Peyer's patch (tissue), 4 donors: ENCODE results near the gene SCUBE1. TPM values are rescaled to one million over a fixed set of nuclear protein-coding genes. Genes with fewer than 3 reads are reported as not detected.

Experiments used
- DNase-seq, 3 donors: peaks; one replicate each; pipeline ENCODE4 v3.0.0-alpha.2; 2017 to 2019
- H3K27ac ChIP-seq, 4 donors: fragments of 200-600 bp; sonication (generic); one replicate each; pipeline ENCODE4 v1.5.1; 2016 to 2019
- H3K27me3 ChIP-seq, 2 donors: fragments of 200-600 bp; sonication (generic); one replicate each; pipeline ENCODE4 v1.5.1; 2019
- H3K36me3 ChIP-seq, 3 donors: fragments of 200-600 bp; sonication (generic); one replicate each; pipeline ENCODE4 v1.5.1; 2016 to 2019
- H3K4me1 ChIP-seq, 4 donors: fragments of 200-600 bp; sonication (generic); one replicate each; pipeline ENCODE4 v1.5.1; 2016 to 2019
- H3K4me3 ChIP-seq, 4 donors: fragments of 200-600 bp; sonication (generic); 1 replicate in 3 of 4; 2 replicates in 1 of 4; pipeline ENCODE4 v1.5.1; 2016 to 2019; ENCODE audit warnings: mild to moderate bottlenecking in 1 of 4
- H3K9me3 ChIP-seq, 4 donors: fragments of 200-600 bp; sonication (generic); one replicate each; pipeline ENCODE4 v1.5.1; 2016 to 2019; ENCODE audit warnings: mild to moderate bottlenecking in 1 of 4
- POLR2A ChIP-seq, 2 donors: fragments of 450-650 bp; IDR thresholded peaks; one replicate each; pipeline ENCODE4 v1.5.1; 2017; ENCODE audit warnings: antibody characterized with exemption in 2 of 2, mild to moderate bottlenecking in 2 of 2, moderate library complexity in 2 of 2
- total RNA-seq, 4 donors: library from RNA; depleted of rRNA; stranded (reverse); fragments of >200 nt; gene quantifications; one replicate each; pipeline ENCODE4 v1.1.0, GENCODE V29; 2016
- TF ChIP-seq, protein P1 (sequence below), 6 experiments: fragments of 450-650 bp in 4 of 6; fragments of 200-600 bp in 2 of 6; sonication (generic) in 1 of 6; IDR thresholded peaks; one replicate each; pipeline ENCODE4 v1.5.1; 2017 to 2019; ENCODE audit warnings: antibody characterized with exemption in 6 of 6, mild to moderate bottlenecking in 3 of 6, moderate library complexity in 1 of 6

Gene SCUBE1
- total RNA-seq, 4 donors from 2014 or later = 1.6 to 47.9 (median 7.9) TPM

DNA sequence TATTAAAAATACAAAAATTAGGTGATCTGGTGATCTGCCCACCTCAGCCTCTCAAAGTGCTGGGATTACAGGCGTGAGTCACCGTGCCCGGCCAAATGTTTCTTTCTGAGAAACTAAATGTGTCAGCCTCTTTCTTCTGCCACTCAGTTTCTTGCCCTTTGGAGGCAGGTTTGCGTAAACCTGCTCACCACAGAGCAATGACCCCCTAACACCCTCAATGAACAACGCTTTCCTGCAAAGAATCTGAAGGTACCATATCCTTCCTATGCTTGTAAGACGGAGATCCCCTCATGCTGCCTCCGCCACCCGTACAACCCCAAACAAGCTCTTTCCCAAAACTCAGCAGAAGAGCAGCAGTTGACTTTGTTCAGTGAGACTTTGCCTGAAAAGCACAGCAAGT is 117.6 kb downstream of the SCUBE1 start:
- TF ChIP-seq, protein P1, sequence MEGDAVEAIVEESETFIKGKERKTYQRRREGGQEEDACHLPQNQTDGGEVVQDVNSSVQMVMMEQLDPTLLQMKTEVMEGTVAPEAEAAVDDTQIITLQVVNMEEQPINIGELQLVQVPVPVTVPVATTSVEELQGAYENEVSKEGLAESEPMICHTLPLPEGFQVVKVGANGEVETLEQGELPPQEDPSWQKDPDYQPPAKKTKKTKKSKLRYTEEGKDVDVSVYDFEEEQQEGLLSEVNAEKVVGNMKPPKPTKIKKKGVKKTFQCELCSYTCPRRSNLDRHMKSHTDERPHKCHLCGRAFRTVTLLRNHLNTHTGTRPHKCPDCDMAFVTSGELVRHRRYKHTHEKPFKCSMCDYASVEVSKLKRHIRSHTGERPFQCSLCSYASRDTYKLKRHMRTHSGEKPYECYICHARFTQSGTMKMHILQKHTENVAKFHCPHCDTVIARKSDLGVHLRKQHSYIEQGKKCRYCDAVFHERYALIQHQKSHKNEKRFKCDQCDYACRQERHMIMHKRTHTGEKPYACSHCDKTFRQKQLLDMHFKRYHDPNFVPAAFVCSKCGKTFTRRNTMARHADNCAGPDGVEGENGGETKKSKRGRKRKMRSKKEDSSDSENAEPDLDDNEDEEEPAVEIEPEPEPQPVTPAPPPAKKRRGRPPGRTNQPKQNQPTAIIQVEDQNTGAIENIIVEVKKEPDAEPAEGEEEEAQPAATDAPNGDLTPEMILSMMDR (IDR thresholded peaks at IDR 0.05) = no peak
- TF ChIP-seq POLR2A (IDR thresholded peaks at IDR 0.05) = no peak
- H3K36me3 ChIP-seq = no peaks in the 10 kb centered on the region
- H3K27ac ChIP-seq = no peak overlapping the region

DNA sequence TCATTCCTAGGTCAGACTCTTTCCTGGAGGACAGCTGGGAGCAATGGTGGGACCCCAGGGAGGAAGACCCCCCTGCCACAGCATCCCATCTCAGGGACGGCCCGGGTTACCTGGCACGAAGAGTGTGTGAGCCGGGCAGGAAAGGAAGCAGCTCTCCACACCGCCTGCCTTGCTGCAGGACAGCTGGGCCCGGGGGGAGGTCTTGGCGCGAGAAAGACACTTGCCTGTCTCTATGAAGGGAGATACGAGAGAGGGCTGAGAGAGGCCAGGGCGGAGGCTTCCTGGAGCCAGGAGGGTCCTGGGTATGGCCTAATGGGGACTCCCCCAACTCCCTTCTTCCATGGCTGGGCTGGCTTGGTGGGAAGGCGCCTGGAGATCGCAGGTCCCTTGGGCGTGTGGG is 120.2 kb downstream of the SCUBE1 start:
- no peaks in the 10 kb centered on the region for H3K27me3 ChIP-seq
- no peaks in the 10 kb centered on the region for H3K4me1 ChIP-seq
- no peak overlapping the region for H3K4me3 ChIP-seq
- no peaks in the 10 kb centered on the region for H3K9me3 ChIP-seq
- H3K36me3 ChIP-seq = no peaks in the 10 kb centered on the region
- no peak for DNase-seq
- H3K27ac ChIP-seq = no peak overlapping the region
- TF ChIP-seq, protein P1 (IDR thresholded peaks at IDR 0.05) = no peak
- TF ChIP-seq POLR2A (IDR thresholded peaks at IDR 0.05) = no peak

More for the DNA sequence above, 117.6 kb downstream of the SCUBE1 start:
- DNase-seq = no peak
- Histone ChIP-seq H3K27me3 (no peaks in the 10 kb centered on the region), H3K4me1 (no peaks in the 10 kb centered on the region), H3K4me3 (no peak overlapping the region), H3K9me3 (no peaks in the 10 kb centered on the region)

DNA sequence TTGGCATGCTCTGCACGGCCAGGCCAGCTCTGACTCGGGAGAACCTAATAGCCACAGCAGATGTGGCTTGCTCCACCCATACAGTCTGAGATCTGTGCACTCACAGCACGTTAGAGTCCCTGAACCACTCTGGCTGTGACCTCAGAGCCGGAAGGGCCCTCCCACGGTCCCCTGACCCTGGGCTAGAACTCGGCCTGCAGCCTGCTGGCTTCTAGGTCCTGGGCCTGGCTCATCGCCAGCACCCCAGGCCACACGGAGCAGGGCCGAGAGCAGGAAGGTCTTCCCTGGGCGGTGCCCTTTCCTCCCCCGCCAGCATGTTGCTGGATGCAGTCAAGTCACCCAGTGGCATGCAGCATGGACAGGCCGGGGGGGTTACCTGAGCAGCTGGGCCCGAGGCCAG is 120.9 kb downstream of the SCUBE1 start:
- DNase-seq = no peak
- Histone ChIP-seq H3K27ac (no peak overlapping the region), H3K4me3 (no peak overlapping the region), H3K36me3 (peaks cover 0 to 3% (median 0%) of the 10 kb centered on the region in 3 donors), H3K4me1 (no peaks in the 10 kb centered on the region), H3K27me3 (no peaks in the 10 kb centered on the region), H3K9me3 (no peaks in the 10 kb centered on the region)
- TF ChIP-seq, protein P1 (IDR thresholded peaks at IDR 0.05) = no peak
- no peak for TF ChIP-seq POLR2A (IDR thresholded peaks at IDR 0.05)

DNA sequence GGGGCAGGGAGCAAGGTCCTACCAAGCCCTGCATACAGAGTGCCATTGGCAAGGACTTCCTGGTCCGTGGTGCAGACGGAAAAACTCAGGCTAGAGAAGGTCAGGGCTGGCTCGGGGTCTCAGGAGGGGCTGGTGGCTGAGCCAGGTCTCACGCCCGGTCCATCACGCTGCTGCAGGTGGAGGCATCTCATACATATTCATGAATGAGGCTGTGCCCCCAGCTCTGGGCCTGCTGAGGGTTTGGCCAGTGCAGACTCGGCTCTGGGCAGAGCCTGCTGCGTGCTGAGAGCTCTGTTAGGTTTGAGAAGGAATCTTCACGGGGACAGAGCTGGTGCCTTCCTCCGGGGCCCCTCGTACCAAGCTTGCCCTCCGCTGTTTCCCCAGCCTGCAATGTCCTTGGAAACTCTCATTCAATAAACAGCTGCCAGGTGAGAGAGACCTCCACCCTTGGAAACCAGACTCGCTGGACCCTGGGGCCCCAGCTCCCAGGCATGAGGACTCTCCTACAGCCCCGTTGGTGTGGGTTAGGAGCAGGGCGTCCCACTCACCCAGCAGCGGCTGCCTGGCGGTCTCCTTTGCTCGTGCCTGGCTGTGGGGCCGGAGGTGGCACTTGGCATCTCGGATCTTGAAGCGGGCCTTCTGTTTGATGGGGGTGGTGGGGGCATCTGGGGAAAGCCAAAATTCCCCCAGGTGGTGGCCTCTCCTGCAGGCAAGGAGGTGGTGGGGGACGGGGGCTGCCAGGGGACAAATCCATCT is 122.4 kb downstream of the SCUBE1 start:
- DNase-seq = no peak
- Histone ChIP-seq H3K9me3 (no peaks in the 10 kb centered on the region), H3K4me3 (no peak overlapping the region), H3K27me3 (no peaks in the 10 kb centered on the region), H3K4me1 (no peaks in the 10 kb centered on the region), H3K36me3 (peaks cover 0 to 3% (median 0%) of the 10 kb centered on the region in 3 donors), H3K27ac (no peak overlapping the region)
- TF ChIP-seq, protein P1 (IDR thresholded peaks at IDR 0.05) = no peak
- no peak for TF ChIP-seq POLR2A (IDR thresholded peaks at IDR 0.05)

DNA sequence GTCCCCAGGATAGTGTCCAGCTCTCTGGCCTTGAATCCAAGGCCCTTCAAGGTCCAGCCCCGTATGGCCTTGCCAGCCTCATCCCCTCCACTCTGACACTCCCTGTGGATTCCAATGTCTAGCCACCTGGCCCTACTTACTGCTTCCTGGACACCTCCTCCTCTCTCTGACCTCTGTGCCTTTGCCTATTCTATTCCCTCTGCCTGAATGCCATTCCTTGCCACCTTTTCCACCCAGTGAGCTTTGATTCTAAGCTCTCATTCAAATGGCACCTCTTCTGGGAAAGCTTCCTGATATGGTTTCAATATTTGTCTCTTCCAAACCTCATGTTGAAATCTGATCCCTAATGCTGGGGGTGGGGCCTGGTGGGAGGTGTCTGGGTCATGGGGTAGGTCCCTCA is 124.4 kb downstream of the SCUBE1 start:
- H3K9me3 ChIP-seq = no peaks in the 10 kb centered on the region
- no peak overlapping the region for H3K27ac ChIP-seq
- no peak overlapping the region for H3K4me3 ChIP-seq
- no peak for DNase-seq
- no peaks in the 10 kb centered on the region for H3K27me3 ChIP-seq
- H3K4me1 ChIP-seq = no peaks in the 10 kb centered on the region
- no peak for TF ChIP-seq POLR2A (IDR thresholded peaks at IDR 0.05)
- TF ChIP-seq, protein P1 (IDR thresholded peaks at IDR 0.05) = no peak
- peaks cover 0 to 3% (median 0%) of the 10 kb centered on the region in 3 donors for H3K36me3 ChIP-seq
